Measurements from ENCODE around the gene RGS10.

RGS10 gene

DNA sequence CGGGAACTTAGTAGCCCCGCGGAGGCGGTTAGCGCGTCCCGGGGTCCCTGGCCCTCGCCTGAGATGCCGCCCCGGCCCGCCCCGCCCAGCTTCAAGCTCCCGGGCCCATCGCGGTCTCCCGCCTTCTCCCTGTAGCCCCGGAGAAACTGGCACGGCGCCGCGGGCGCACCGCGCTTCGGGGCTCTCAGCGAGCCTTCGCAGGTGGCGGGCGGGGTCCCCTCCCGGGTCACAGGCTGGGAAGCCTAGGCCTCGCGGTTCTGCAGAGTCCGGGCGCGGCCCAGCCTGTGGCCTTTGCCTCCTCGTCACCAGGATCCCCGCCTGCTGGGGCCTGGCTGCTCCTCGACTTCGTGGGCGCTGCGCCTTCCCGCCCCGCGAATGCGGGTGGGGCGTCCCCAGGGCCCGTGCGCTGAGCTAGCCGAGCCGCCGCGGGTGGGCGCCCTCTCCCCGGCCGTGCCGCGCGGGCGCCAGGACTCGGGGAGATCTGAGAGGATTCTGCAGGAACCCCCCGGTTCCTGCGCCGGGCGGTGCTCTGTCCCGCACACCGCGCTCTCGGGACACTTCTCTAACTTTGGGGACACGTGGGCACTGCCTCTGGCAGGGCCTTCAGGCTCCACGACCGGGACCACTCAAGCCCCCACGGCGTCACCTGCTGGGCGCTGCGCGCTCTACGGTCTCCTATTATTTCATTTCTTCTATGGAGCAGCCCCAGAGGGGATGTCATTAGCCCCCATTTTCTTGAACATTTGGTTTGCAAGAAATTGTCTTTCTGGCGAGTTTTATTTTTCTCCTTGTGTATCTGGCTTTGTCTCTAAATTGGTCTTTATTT lies 682 bp upstream of the RGS10 start (continued):
- TF ChIP-seq, protein P1, sequence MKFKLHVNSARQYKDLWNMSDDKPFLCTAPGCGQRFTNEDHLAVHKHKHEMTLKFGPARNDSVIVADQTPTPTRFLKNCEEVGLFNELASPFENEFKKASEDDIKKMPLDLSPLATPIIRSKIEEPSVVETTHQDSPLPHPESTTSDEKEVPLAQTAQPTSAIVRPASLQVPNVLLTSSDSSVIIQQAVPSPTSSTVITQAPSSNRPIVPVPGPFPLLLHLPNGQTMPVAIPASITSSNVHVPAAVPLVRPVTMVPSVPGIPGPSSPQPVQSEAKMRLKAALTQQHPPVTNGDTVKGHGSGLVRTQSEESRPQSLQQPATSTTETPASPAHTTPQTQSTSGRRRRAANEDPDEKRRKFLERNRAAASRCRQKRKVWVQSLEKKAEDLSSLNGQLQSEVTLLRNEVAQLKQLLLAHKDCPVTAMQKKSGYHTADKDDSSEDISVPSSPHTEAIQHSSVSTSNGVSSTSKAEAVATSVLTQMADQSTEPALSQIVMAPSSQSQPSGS (tag by site-specific recombination; IDR thresholded peaks at IDR 0.05; ENCODE audit: low read depth) = no peak
- TF ChIP-seq ZNF701 (tag by site-specific recombination; IDR thresholded peaks at IDR 0.05) = no peak
- TF ChIP-seq ZNF571 (tag by site-specific recombination; IDR thresholded peaks at IDR 0.05) = no peak
- no peak for TF ChIP-seq ZNF114 (tag by site-specific recombination; IDR thresholded peaks at IDR 0.05)
- TF ChIP-seq ZNF76 (tag by site-specific recombination; IDR thresholded peaks at IDR 0.05; ENCODE audit: borderline replicate concordance, low read depth) = peak; percentile 70; the same call in 1 of the 2 replicates
- no peak for TF ChIP-seq ZNF544 (tag by site-specific recombination; IDR thresholded peaks at IDR 0.05)
- peak; percentile 53 for TF ChIP-seq SP7 (tag by site-specific recombination; IDR thresholded peaks at IDR 0.05)
- peak; percentile 59; the same call in 1 of the 2 replicates for TF ChIP-seq ZIC2 (tag by site-specific recombination; IDR thresholded peaks at IDR 0.05)
- TF ChIP-seq ZNF16 (tag by site-specific recombination; IDR thresholded peaks at IDR 0.05; ENCODE audit: low read depth) = no peak
- no peak for TF ChIP-seq ZNF645 (tag by site-specific recombination; IDR thresholded peaks at IDR 0.05)
- TF ChIP-seq ZNF529 (tag by site-specific recombination; IDR thresholded peaks at IDR 0.05; ENCODE audit: insufficient replicate concordance) = no peak
- TF ChIP-seq, protein P2, sequence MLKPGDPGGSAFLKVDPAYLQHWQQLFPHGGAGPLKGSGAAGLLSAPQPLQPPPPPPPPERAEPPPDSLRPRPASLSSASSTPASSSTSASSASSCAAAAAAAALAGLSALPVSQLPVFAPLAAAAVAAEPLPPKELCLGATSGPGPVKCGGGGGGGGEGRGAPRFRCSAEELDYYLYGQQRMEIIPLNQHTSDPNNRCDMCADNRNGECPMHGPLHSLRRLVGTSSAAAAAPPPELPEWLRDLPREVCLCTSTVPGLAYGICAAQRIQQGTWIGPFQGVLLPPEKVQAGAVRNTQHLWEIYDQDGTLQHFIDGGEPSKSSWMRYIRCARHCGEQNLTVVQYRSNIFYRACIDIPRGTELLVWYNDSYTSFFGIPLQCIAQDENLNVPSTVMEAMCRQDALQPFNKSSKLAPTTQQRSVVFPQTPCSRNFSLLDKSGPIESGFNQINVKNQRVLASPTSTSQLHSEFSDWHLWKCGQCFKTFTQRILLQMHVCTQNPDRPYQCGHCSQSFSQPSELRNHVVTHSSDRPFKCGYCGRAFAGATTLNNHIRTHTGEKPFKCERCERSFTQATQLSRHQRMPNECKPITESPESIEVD (tag by site-specific recombination; IDR thresholded peaks at IDR 0.05) = no peak
- no peak for TF ChIP-seq ZNF354C (tag by site-specific recombination; IDR thresholded peaks at IDR 0.05; ENCODE audit: borderline replicate concordance, low read depth)
- TF ChIP-seq ZNF362 (tag by site-specific recombination; IDR thresholded peaks at IDR 0.05) = no peak
- TF ChIP-seq TRIM28 (IDR thresholded peaks at IDR 0.05; ENCODE audit: borderline replicate concordance, low read length) = no peak
- no peak for TF ChIP-seq MYNN (tag by site-specific recombination; IDR thresholded peaks at IDR 0.05; ENCODE audit: borderline replicate concordance)
- TF ChIP-seq, protein P3, sequence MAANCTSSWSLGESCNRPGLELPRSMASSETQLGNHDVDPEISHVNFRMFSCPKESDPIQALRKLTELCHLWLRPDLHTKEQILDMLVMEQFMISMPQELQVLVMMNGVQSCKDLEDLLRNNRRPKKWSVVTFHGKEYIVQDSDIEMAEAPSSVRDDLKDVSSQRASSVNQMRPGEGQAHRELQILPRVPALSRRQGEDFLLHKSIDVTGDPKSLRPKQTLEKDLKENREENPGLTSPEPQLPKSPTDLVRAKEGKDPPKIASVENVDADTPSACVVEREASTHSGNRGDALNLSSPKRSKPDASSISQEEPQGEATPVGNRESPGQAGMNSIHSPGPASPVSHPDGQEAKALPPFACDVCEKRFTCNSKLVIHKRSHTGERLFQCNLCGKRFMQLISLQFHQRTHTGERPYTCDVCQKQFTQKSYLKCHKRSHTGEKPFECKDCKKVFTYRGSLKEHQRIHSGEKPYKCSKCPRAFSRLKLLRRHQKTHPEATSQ (tag by site-specific recombination; IDR thresholded peaks at IDR 0.05) = no peak
- no peak for TF ChIP-seq ZNF366 (tag by site-specific recombination; conservative IDR thresholded peaks at IDR 0.05)
- TF ChIP-seq ZNF600 (tag by site-specific recombination; IDR thresholded peaks at IDR 0.05) = no peak
- no peak for TF ChIP-seq ZBTB48 (tag by site-specific recombination; IDR thresholded peaks at IDR 0.05)
- TF ChIP-seq, protein P4, sequence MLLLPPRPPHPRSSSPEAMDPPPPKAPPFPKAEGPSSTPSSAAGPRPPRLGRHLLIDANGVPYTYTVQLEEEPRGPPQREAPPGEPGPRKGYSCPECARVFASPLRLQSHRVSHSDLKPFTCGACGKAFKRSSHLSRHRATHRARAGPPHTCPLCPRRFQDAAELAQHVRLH (tag by site-specific recombination; IDR thresholded peaks at IDR 0.05) = no peak
- no peak for TF ChIP-seq ZNF621 (tag by site-specific recombination; IDR thresholded peaks at IDR 0.05)
- no peak for TF ChIP-seq OVOL3 (tag by site-specific recombination; IDR thresholded peaks at IDR 0.05)
- TF ChIP-seq ZNF23 (tag by site-specific recombination; IDR thresholded peaks at IDR 0.05; ENCODE audit: borderline replicate concordance) = no peak
- TF ChIP-seq ZNF10 (tag by site-specific recombination; IDR thresholded peaks at IDR 0.05) = no peak
- TF ChIP-seq WT1 (tag by site-specific recombination; IDR thresholded peaks at IDR 0.05) = no peak
- peak; percentile 49; the same call in 1 of the 2 replicates for TF ChIP-seq ZNF629 (tag by site-specific recombination; IDR thresholded peaks at IDR 0.05)
- no peak for TF ChIP-seq ZNF350 (tag by site-specific recombination; IDR thresholded peaks at IDR 0.05)
- peak; percentile 53 for TF ChIP-seq SP2 (tag by site-specific recombination; IDR thresholded peaks at IDR 0.05)
- TF ChIP-seq ZNF585B (tag by site-specific recombination; IDR thresholded peaks at IDR 0.05) = no peak
- TF ChIP-seq HOXA7 (CRISPR knock-in tag; IDR thresholded peaks at IDR 0.05; ENCODE audit: borderline replicate concordance) = no peak
- TF ChIP-seq ZEB2 (tag by site-specific recombination; IDR thresholded peaks at IDR 0.05) = no peak
- TF ChIP-seq EGR2 (tag by site-specific recombination; IDR thresholded peaks at IDR 0.05; ENCODE audit: low read depth) = no peak
- TF ChIP-seq MEIS1 (CRISPR knock-in tag; IDR thresholded peaks at IDR 0.05; ENCODE audit: borderline replicate concordance) = no peak
- TF ChIP-seq ZBTB8A (tag by site-specific recombination; IDR thresholded peaks at IDR 0.05) = peak; percentile 81

All from HEK293 (cell line).